Measurements from ENCODE around the gene C6orf89. TPM values are rescaled to one million over a fixed set of nuclear protein-coding genes. Genes with fewer than 3 reads are reported as not detected.

C6orf89 gene
- total RNA-seq, 4 donors from 2014 or later, result 58.2 to 89.6 (median 68.9) TPM

DNA sequence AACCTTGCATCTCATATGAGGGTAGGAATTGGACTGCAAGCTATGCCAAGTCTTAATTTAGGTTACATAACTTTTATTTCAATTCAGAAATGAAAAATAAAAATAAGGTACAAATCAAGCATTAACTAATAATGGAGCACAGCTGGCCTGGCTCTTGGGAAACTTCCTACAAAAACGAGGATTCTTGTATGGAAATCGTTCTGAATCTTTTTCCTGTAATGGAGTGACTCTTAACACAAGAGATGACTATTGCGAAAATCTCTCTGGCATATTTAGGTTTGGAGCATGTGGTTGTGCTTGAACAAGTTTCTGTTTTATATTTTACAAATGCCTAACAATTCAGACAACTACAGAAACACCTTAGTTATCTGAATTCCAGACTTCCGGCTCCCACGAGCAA, 34.8 kb downstream of the C6orf89 start:
- Histone ChIP-seq H3K27ac (no peak overlapping the region), H3K4me3 (replicated peaks in 1 of 3) (no peak overlapping the region), H3K9me3 (no peaks in the 10 kb centered on the region), H3K27me3 (no peaks in the 10 kb centered on the region), H3K36me3 (peaks cover 7 to 13% of the 10 kb centered on the region in 2 donors), H3K4me1 (peaks cover 34 to 40% of the 10 kb centered on the region in 2 donors)
- no peak for DNase-seq
- TF ChIP-seq, protein P1, sequence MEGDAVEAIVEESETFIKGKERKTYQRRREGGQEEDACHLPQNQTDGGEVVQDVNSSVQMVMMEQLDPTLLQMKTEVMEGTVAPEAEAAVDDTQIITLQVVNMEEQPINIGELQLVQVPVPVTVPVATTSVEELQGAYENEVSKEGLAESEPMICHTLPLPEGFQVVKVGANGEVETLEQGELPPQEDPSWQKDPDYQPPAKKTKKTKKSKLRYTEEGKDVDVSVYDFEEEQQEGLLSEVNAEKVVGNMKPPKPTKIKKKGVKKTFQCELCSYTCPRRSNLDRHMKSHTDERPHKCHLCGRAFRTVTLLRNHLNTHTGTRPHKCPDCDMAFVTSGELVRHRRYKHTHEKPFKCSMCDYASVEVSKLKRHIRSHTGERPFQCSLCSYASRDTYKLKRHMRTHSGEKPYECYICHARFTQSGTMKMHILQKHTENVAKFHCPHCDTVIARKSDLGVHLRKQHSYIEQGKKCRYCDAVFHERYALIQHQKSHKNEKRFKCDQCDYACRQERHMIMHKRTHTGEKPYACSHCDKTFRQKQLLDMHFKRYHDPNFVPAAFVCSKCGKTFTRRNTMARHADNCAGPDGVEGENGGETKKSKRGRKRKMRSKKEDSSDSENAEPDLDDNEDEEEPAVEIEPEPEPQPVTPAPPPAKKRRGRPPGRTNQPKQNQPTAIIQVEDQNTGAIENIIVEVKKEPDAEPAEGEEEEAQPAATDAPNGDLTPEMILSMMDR (IDR thresholded peaks at IDR 0.05), result no peak
- TF ChIP-seq POLR2A (IDR thresholded peaks at IDR 0.05), result no peak
- WGBS, 2 donors, result 72 to 79% methylated on average over 5 of the region's 5 CpGs
- intact Hi-C loops (cut with DNase I), result no loop called here

DNA sequence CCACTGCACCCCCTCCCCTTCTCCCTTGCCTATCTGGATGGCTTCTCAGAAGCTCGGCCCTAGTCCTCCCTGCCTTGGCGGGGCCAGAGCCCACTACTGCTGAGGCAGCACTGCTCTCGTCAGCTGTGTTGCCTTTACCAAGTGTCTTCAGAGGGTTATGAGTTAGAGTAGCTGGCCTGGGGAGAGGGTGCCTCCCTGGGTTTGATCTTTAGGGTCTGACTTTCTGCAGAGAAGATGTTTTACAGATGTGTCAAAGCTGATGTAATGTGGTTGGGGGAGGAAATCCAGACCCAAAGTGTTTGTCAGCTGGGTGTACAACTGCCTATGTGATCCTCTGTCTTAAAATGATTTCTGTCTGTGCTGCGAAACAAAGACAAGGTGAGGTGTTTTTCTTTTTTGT, 38.4 kb downstream of the C6orf89 start:
- Histone ChIP-seq H3K4me3 (replicated peaks in 1 of 3) (no peak overlapping the region), H3K9me3 (no peaks in the 10 kb centered on the region), H3K27me3 (no peaks in the 10 kb centered on the region), H3K27ac (no peak overlapping the region), H3K4me1 (peaks cover 10 to 31% of the 10 kb centered on the region in 2 donors), H3K36me3 (peaks cover 7 to 13% of the 10 kb centered on the region in 2 donors)
- no peak for DNase-seq
- intact Hi-C loops (cut with DNase I), result no loop called here
- 88 to 94% methylated on average over 4 of the region's 4 CpGs for WGBS, 2 donors
- TF ChIP-seq POLR2A (IDR thresholded peaks at IDR 0.05), result no peak
- TF ChIP-seq, protein P1 (IDR thresholded peaks at IDR 0.05), result no peak

DNA sequence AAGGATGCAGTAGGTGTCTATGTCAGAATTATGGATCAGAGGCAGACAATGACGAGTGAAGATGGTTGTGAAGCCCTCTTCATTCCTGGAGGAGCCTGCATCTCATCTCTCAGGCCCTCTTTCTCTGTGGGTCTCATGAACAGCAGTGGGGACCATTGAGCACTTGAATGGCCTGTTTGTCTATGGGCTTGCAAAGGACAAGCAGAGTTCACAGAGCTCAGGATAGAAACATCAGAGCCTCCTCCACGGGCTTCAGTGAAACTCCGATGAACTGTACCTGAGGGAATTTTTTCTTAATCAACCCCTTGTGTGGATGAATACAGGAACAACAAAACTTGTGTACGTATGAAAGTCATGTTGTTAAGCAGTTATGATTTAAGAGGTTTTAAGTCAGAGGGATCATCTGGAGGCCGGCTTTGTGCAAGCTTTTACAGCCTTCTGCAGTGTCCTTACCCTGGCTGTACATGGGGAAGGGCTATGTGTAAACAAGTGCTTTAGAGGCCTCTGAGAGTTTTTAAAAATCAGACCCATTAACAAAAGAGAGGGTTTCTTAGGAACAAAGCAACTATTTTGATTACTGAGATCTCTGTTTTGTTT, 39.1 kb downstream of the C6orf89 start:
- intact Hi-C loops (cut with DNase I), result no loop called here
- Histone ChIP-seq H3K27me3 (no peaks in the 10 kb centered on the region), H3K4me1 (peaks cover 10 to 27% of the 10 kb centered on the region in 2 donors), H3K36me3 (peaks cover 7 to 12% of the 10 kb centered on the region in 2 donors), H3K9me3 (no peaks in the 10 kb centered on the region), H3K27ac (peak overlapping the region in 1 of 3 donors; percentile 57), H3K4me3 (replicated peaks in 1 of 3) (no peak overlapping the region)
- TF ChIP-seq POLR2A (IDR thresholded peaks at IDR 0.05), result no peak
- TF ChIP-seq, protein P1 (IDR thresholded peaks at IDR 0.05), result no peak
- 78% methylated on average over 5 of the region's 5 CpGs for WGBS, 2 donors
- DNase-seq, result no peak

DNA sequence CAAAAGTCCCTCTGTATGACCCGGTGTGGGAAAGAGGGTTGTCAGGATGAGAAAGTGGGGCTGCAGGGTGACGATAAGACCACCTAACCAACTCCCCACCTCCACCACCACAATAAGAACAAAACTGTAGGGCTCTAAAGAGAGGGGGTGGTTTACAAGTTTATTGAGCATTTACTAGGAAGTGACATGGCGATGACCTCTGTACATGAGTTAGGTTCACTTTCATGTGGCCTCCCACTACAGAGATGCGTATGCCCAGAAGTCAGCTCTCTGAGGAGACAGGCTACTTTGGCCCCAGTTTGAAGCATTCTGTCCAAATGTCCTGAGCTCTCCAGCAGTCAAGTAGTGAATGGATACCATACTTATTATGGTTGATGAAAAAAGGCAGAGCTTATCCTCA, 40.1 kb downstream of the C6orf89 start:
- TF ChIP-seq POLR2A (IDR thresholded peaks at IDR 0.05), result no peak
- TF ChIP-seq, protein P1 (IDR thresholded peaks at IDR 0.05), result no peak
- Histone ChIP-seq H3K4me3 (replicated peaks in 1 of 3) (no peak overlapping the region), H3K27ac (peak overlapping the region in 2 of 3 donors; percentile 18 to 57), H3K4me1 (peaks cover 10 to 27% of the 10 kb centered on the region in 2 donors), H3K9me3 (no peaks in the 10 kb centered on the region), H3K36me3 (peaks cover 7 to 9% of the 10 kb centered on the region in 2 donors), H3K27me3 (no peaks in the 10 kb centered on the region)
- intact Hi-C loops (cut with DNase I), result no loop called here
- 95 to 96% methylated on average over 4 of the region's 4 CpGs for WGBS, 2 donors
- DNase-seq, result no peak

DNA sequence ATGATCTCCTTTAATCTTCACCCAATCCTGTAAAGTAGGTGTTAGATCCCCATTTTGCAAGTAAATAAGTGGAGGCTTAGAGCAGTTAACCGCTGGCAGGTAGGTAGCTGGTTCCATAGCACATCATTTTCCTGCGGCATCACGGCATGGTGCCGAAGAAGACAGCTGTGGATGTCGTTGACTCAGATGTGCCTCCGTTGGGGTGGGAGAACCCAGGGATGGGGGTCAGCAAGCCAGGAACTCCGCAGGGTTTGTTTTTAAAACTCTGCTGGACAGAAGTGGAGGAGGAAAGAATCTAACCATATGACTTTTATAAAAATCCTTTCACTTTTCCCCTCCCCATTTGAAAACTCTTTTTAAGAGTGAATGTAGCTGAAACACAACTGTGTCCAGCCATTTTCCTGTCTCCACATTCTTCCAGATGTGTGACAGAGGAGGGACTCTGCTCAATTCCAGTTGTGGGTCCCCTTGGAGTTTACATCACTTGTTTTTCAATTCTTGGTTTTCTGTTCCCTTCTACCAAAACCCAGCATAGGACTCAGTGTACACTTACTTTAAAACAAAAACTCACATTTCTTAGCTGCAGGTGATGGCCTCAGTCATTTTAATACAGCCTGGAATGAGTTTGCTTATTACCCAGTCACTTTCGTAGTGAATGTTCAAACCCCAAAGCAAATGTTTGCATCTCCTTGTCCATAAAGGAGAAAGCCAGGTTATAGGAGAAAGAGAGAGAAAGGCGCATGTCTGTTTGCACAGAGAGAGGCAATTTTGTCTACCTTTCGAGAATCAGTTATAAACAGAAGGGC, 41.2 kb downstream of the C6orf89 start:
- intact Hi-C loops (cut with DNase I), result no loop called here
- Histone ChIP-seq H3K9me3 (no peaks in the 10 kb centered on the region), H3K27me3 (no peaks in the 10 kb centered on the region), H3K4me1 (peaks cover 10 to 27% of the 10 kb centered on the region in 2 donors), H3K4me3 (replicated peaks in 1 of 3) (no peak overlapping the region), H3K27ac (peak overlapping the region in 2 of 3 donors; percentile 36 to 65), H3K36me3 (peaks cover 7 to 9% of the 10 kb centered on the region in 2 donors)
- 62 to 66% methylated on average over 10 of the region's 10 CpGs for WGBS, 2 donors
- no peak for DNase-seq
- no peak for TF ChIP-seq POLR2A (IDR thresholded peaks at IDR 0.05)
- TF ChIP-seq, protein P1 (IDR thresholded peaks at IDR 0.05), result no peak

All from thyroid gland (tissue), 4 donors.